ENCODE measurements around the gene RFX2. TPM values are rescaled to one million over a fixed set of nuclear protein-coding genes. Genes with fewer than 3 reads are reported as not detected.

Gene RFX2
- 3.2 and 6.2 TPM in 2 replicates for total RNA-seq

DNA sequence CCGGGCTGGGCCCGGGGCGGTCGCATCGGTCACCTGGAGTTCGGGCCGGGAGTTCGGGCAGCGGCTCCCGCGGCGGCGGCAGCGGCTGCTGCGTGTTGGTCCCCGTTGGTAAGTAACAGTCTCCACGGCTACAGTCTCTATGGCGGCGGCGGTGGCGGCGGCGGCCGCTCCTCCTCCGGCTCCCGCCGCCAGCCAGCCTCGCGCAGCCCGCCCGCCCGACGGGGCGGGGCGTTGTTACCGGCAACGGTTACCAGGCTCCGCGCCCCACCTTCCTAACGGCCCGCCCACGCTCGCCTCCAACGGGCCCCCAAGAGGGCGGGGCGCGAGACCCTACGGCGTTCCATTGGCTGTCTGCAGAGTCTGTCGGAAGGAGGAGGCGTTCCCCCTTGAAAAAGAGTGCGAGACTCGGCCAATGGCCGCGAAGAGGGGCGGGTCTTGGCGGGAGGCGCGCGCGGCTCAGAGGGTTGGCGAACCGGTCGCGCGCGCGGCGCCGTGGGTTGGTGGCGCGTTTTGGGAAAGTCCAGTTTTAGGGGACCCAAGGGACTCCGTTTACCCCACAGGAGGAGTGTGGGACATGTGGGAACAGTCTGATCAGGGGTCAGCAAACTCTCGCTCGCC lies at the start of gene RFX2:
RFX2 (minus strand) TSS at position 141 of the 618 bp plus-strand sequence. CDS start 63,004 bp downstream, outside the sequence.

DNA sequence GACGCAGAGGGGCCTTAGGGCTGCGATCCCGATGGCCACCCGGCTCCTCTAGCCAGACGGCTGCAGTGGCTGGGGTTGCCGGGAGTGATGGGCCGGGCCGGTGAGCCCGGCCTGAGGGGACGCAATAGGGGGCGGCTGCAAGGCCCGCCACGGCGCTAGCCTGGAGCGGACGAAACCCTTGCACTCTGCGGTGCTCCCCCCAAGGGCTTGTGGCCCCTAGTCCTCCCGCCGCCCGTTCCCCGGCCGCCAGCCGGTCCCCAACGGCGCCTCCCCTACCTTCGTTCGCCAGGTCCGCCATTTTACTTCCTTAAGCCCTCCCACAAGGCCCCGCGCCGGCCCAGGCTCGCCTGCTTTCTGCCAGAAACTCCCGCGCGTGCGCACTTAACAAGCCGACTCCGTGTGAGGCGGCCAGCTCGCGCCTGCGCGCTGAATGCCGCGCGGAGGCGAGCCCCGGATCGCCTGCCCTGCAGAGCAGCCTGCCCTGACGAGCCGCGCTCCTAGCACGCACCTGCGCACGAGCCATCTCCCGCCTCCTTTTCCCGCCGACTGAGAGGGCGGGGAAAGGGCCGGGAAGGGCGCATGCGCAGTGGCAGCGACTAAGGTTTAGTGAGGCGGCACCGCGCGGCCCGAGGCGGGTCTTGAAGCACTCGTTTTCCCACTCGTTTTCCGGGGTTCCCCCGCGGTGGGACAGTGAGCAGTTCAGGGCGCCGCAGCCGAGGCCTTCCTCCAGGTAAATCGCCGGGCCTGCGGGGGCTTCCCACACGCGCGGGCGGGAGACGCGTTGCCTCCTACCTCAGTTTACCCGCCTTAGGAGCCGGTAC lies 132.3 kb downstream of the RFX2 start, which contains the start of gene RANBP3:
RANBP3 (minus strand) TSS at position 356 of the 821 bp plus-strand sequence; CDS start at position 298, 58 bp downstream.

Other genes with a start within 250 kb of the RFX2 start
- not detected in 2 replicates for gene FUT5, start 240.0 kb downstream of the RFX2 start, total RNA-seq
- 257 and 297 TPM in 2 replicates for gene NDUFA11, start 206.7 kb downstream of the RFX2 start, total RNA-seq
- 3.0 and 5.4 TPM in 2 replicates for gene VMAC, start 205.6 kb downstream of the RFX2 start, total RNA-seq
- 1.7 and 4.1 TPM in 2 replicates for gene CAPS, start 196.2 kb downstream of the RFX2 start, total RNA-seq
- 58.0 and 71.1 TPM in 2 replicates for gene RANBP3, start 132.4 kb downstream of the RFX2 start, total RNA-seq
- not detected in 2 replicates for gene ACSBG2, start 25.2 kb upstream of the RFX2 start, total RNA-seq
- 26.5 and 26.7 TPM in 2 replicates for gene MLLT1, start 169.5 kb upstream of the RFX2 start, total RNA-seq
- not detected in 2 replicates for gene ACER1, start 223.1 kb upstream of the RFX2 start, total RNA-seq